Skeletal muscle cell (primary cell): ENCODE results near the gene TELO2.

Experiments
- DNase-seq: peaks from one replicate; pipeline ENCODE4 v3.0.0-alpha.2; 2010; ENCODE audit warnings: low read depth
- H3K4me3 ChIP-seq: 2 replicates; pipeline ENCODE4 v1.5.1; 2011; ENCODE audit warnings: low read depth, mild to moderate bottlenecking, control low read depth, low read length, moderate library complexity

TELO2 gene

GRCh38 chr16:1492923-1493745, at the start of gene TELO2:
TSS of gene TELO2 (plus strand) at chr16:1493360. CDS start at chr16:1494282, 922 bp downstream.
- H3K4me3 ChIP-seq = peak within 1 kb of the TSS; percentile 84
- DNase-seq = peak; percentile 18

GRCh38 chr16:1443403-1443973, 49.7 kb upstream of the TELO2 start:
- no peak for DNase-seq
- no peak overlapping the region for H3K4me3 ChIP-seq

DNA sequence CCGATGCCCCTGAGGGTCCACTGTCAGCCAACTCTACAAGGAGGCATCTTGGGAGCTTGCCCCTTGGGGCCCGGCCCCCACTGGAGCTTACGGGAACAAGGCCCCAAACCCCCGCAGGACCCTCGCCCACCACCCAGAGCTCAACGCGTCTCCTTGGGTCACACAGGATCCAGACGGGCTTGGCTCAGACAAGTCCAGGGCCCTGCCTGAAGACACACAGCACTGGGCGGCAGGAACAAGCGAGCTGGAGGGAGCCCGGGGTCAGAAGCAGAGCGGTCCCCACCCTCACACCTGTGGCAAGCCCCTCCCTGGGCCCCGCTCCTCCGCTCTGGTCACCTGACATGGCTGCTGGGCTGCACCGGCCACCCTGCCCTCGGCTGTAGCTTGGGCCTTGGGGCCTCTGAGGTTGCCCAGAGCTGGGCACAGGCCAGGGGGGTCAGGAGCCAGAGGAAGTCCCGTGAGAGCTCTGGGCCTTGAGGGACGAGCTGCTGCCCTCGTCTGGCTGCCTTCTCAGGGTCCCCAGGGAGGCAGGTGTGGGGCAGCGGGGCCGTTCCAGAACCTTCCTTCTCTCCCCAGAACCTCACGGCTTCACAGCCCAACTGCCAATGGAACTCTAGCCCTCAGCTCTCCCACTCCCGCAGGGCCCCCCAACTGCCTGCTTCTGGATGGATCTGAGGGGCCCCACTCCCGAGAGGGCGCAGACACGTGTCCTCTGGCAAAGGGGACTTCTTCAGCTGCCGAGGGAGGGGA, 49.0 kb upstream of the TELO2 start, which contains the start of gene CCDC154:
Gene CCDC154, minus strand, starts transcription at position 577 of the 750 bp plus-strand sequence. Its CDS starts 234 bp downstream, at position 343.
- DNase-seq = no peak
- H3K4me3 ChIP-seq = no peak within 1 kb of the TSS

GRCh38 chr16:1444730-1445517, 48.2 kb upstream of the TELO2 start:
- no peak for DNase-seq
- H3K4me3 ChIP-seq = no peak overlapping the region

DNA sequence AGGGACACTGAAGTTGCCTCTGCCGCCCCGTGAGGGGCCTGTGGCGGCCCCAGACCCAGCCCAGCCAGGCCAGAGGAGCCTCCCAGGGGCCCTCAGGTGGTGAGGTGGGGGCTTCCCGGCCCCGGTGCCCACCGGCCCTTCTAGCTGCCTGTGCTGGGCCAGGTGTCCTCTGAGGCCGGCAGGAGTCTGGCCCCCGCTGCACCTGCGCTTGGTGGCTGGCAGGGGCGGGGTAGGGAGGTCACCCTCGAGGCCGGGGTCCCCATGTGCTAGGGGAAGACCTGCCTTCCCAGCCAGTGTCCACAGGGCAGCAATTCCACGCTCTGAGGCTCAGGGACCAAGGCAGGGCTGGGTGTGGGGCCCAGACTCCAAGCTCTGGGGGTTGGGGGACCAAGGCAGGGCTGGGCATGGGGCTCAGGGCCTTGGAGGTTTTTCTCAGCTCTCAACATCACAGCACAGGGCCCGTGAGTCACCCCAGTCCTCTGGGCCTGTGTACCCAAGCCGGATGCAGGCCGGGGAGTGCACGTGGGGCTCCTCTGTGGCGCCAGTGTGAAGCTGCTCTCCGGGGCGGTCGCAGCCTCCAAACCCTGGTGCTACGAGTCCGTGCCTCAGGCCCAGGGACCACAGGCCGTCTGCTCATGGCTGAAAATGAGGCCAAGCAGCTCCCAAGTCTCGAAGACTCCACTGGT, 47.5 kb upstream of the TELO2 start:
- no peak for DNase-seq
- H3K4me3 ChIP-seq = no peak overlapping the region

DNA sequence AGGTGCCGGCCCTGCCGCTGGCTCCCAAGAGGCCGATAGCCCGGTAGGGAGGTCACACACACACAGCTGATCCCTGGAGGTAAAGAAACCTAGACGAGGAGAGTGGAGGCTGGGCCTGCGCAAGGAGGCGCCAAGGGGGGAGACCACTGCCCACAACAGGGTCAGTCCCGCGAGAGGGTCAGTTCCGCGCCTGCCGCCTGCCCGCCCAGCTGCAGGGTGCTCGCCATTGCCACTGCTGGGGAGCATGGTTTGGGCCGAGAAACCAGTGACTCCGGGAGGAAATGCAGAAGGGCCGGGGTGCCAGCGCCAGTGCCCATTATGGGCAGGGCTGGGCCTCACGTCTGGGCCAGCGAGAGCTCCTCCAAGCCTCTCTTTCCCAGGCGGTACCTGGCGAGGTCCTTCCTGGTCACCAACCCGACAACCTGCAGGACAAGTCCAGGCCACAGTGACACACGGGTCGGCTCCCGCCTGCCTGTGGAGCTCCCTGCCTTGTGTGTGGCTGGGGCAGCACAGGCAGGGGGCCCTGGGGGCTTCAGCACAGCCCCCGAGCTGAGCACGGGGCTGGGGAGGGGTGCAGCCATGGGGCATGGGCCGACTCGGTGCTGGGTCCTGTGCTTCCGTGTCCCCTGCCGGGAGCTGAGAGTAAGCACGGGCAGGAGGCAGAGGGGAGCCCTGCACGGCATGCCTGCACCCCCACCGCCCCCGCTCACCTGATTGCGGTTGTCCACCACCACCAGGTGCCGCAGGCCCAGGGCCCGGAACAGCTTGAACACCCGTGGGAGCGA, 46.7 kb upstream of the TELO2 start:
- no peak overlapping the region for H3K4me3 ChIP-seq
- DNase-seq = no peak

GRCh38 chr16:1447965-1448364, 45.2 kb upstream of the TELO2 start:
- no peak overlapping the region for H3K4me3 ChIP-seq
- no peak for DNase-seq

DNA sequence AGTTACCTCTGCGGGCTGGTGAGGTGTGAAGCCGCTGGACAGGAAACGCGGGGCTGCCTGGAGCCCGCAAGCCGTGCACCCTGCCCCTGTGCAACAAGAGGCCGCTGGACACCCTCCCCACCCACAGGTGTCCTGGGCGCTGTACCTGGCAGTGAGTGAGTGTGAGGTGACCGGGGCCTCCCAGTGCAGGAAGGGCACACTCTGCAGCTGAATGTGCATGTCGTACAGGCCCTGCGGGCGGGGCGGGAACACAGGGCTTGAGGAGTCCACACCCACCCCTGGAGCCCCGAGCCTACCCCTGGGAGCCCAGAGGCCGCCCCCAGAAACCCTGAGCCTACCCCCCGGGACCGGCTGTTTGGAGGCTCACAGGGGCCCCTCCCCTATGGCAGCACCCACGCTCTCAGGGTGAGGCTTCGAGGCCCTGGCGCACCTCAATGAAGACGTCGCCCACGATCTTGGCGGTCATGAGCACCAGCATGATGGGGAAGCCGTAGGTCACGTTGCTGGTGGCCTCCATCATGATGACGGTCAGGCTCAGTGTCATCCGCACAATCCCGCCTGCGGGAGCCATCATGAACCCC, 44.5 kb upstream of the TELO2 start:
- no peak overlapping the region for H3K4me3 ChIP-seq
- DNase-seq = no peak

GRCh38 chr16:1449201-1449788, 43.9 kb upstream of the TELO2 start:
- H3K4me3 ChIP-seq = no peak overlapping the region
- no peak for DNase-seq

- DNase-seq = no peak
- no peak overlapping the region for H3K4me3 ChIP-seq
Observed at GRCh38 chr16:1450218-1450617, 42.9 kb upstream of the TELO2 start.

GRCh38 chr16:1450841-1451240, 42.3 kb upstream of the TELO2 start:
- no peak for DNase-seq
- no peak overlapping the region for H3K4me3 ChIP-seq

DNA sequence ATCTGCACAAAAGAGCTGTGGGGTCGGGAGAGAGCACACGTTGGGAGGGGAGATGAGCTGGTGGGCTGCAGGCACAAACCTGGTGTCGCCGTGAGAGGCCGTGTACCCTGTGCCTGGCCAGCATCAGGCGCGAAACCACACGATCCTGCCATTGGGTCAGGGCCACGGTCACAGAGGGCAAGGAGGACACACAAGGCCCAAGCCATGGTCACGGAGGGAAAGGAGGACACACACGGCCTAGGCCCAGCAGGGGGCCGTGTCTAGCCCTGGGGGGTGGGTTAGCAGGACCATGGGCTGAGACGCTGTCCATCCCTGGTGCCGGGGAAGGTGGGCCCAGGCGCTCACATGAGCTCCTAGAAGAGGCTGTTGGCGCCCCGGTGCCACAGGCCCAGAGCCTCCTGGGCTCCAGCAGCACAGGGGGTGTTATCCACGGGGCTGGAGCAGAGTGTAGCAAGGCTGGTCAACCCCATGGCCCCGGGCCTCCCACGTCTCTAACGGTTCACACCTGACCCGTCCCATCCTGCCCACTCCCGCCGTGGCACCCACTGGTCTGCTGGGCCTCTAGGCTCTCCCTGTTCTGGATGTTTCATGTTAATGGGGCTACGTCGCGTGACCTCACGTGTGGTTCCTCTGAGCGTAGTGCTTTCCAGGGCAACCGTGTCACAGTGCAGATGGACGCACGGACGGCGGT, 41.3 kb upstream of the TELO2 start:
- no peak for DNase-seq
- no peak overlapping the region for H3K4me3 ChIP-seq

GRCh38 chr16:1452530-1452929, 40.6 kb upstream of the TELO2 start:
- DNase-seq = no peak
- H3K4me3 ChIP-seq = no peak overlapping the region

DNA sequence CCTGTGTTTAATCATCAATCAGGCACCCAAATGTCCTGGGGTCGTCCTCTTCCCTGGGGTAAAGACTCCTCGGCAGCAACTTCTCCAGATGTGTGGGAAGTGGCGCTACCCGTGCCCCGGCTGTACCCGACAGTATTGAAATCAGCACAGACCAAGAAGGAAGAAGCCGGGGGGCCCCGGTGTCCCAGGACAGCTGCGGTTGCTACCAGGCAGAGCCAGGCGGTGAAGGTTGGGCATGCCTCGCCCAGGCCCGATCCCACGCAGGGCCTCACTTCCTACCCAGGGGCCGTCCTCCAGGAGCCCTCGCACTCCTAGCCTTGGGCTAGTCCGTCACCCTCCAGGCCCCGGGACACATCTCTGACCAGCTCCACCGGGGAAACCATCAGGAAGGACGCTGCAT, 39.8 kb upstream of the TELO2 start:
- no peak overlapping the region for H3K4me3 ChIP-seq
- no peak for DNase-seq

- DNase-seq = no peak
- H3K4me3 ChIP-seq = no peak overlapping the region
Observed at GRCh38 chr16:1454561-1454960, 38.6 kb upstream of the TELO2 start.

GRCh38 chr16:1455190-1456171, 37.7 kb upstream of the TELO2 start:
- no peak overlapping the region for H3K4me3 ChIP-seq

More at GRCh38 chr16:1455190-1456171, 37.7 kb upstream of the TELO2 start:
- DNase-seq = no peak
